H9 (cell line): ENCODE data around the gene LAMA3. TPM values are rescaled to one million over a fixed set of nuclear protein-coding genes. Genes with fewer than 3 reads are reported as not detected.

ENCODE experiments used
- DNase-seq: peaks from one replicate; pipeline ENCODE4 v3.0.0-alpha.2; 2017
- H2AFZ ChIP-seq: one replicate; pipeline ENCODE4 v1.6.1; 2013; ENCODE audit warnings: mild to moderate bottlenecking, low read length, control low read depth, moderate library complexity
- H2AK5ac ChIP-seq: 2 replicates; pipeline ENCODE4 v1.6.1; 2013; ENCODE audit warnings: low read length, control low read depth, mixed read lengths; ENCODE audit not compliant: insufficient read length
- H2BK120ac ChIP-seq: one replicate; pipeline ENCODE4 v1.6.1; 2013; ENCODE audit warnings: low read depth, mild to moderate bottlenecking, low read length, control low read depth, inconsistent platforms; ENCODE audit not compliant: poor library complexity, severe bottlenecking
- H2BK12ac ChIP-seq: 2 replicates; pipeline ENCODE4 v1.6.1; 2013; ENCODE audit warnings: low read length, control low read depth, mixed read lengths, low read depth; ENCODE audit not compliant: insufficient read length
- H2BK15ac ChIP-seq: 2 replicates; pipeline ENCODE4 v1.6.1; 2013; ENCODE audit warnings: low read depth, low read length, control low read depth
- H2BK20ac ChIP-seq: one replicate; pipeline ENCODE4 v1.6.1; 2013; ENCODE audit warnings: low read depth, mild to moderate bottlenecking, low read length, control low read depth, inconsistent platforms; ENCODE audit not compliant: poor library complexity, severe bottlenecking
- H2BK5ac ChIP-seq: 2 replicates; pipeline ENCODE4 v1.6.1; 2013; ENCODE audit warnings: low read length, control low read depth, mixed read lengths; ENCODE audit not compliant: insufficient read length
- H3K14ac ChIP-seq: 2 replicates; pipeline ENCODE4 v1.6.1; 2013; ENCODE audit warnings: low read length, control low read depth; ENCODE audit not compliant: insufficient read depth
- H3K18ac ChIP-seq: 2 replicates; pipeline ENCODE4 v1.6.1; 2013; ENCODE audit warnings: low read depth, mild to moderate bottlenecking, mixed read lengths, low read length, control low read depth; ENCODE audit not compliant: insufficient read length
- H3K23ac ChIP-seq: 2 replicates; pipeline ENCODE4 v1.6.1; 2013; ENCODE audit warnings: low read length, control low read depth, mixed read lengths, low read depth; ENCODE audit not compliant: insufficient read length
- H3K23me2 ChIP-seq: 2 replicates; pipeline ENCODE4 v1.6.1; 2013; ENCODE audit warnings: low read depth, mild to moderate bottlenecking, mixed read lengths, low read length, control low read depth; ENCODE audit not compliant: insufficient read length, poor library complexity, severe bottlenecking
- H3K27ac ChIP-seq: 2 replicates; pipeline ENCODE4 v1.5.1; 2013; ENCODE audit warnings: low read length, control low read depth, mixed read lengths, low read depth; ENCODE audit not compliant: insufficient read length
- H3K27me3 ChIP-seq: 2 replicates; pipeline ENCODE4 v1.6.1; 2013; ENCODE audit warnings: low read length, control low read depth, inconsistent platforms; ENCODE audit not compliant: insufficient read depth
- H3K4ac ChIP-seq: 2 replicates; pipeline ENCODE4 v1.6.1; 2013; ENCODE audit warnings: low read depth, mild to moderate bottlenecking, control low read depth, inconsistent platforms, low read length, moderate library complexity
- H3K4me1 ChIP-seq: 2 replicates; pipeline ENCODE4 v1.6.1; 2013; ENCODE audit warnings: low read length, control low read depth, inconsistent platforms; ENCODE audit not compliant: insufficient read depth
- H3K4me2 ChIP-seq: 2 replicates; pipeline ENCODE4 v1.6.1; 2013; ENCODE audit warnings: low read length, control low read depth, mixed read lengths; ENCODE audit not compliant: insufficient read length, insufficient read depth
- H3K56ac ChIP-seq: 2 replicates; pipeline ENCODE4 v1.6.1; 2013; ENCODE audit warnings: low read depth, mild to moderate bottlenecking, mixed read lengths, low read length, control low read depth; ENCODE audit not compliant: insufficient read length
- H3K79me1 ChIP-seq: 2 replicates; pipeline ENCODE4 v1.6.1; 2013; ENCODE audit warnings: low read depth, mild to moderate bottlenecking, moderate library complexity, low read length, control low read depth, inconsistent platforms; ENCODE audit not compliant: insufficient read depth, poor library complexity, severe bottlenecking
- H3K79me2 ChIP-seq: 2 replicates; pipeline ENCODE4 v1.6.1; 2013; ENCODE audit warnings: low read length, control low read depth, inconsistent platforms; ENCODE audit not compliant: insufficient read depth
- H3K9ac ChIP-seq: 2 replicates; pipeline ENCODE4 v1.6.1; 2013; ENCODE audit warnings: low read length, control low read depth, mixed read lengths; ENCODE audit not compliant: insufficient read length; ENCODE audit errors: extremely low read depth
- H3K9me3 ChIP-seq: one replicate; pipeline ENCODE4 v1.6.1; 2013; ENCODE audit warnings: low read depth, low read length, inconsistent platforms; ENCODE audit not compliant: control insufficient read depth
- H3T11ph ChIP-seq: one replicate; pipeline ENCODE4 v1.6.1; 2013; ENCODE audit warnings: mild to moderate bottlenecking, low read length, control low read depth, inconsistent platforms
- H4K20me1 ChIP-seq: one replicate; pipeline ENCODE4 v1.6.1; 2013; ENCODE audit not compliant: control insufficient read depth, insufficient read length, insufficient read depth
- H4K5ac ChIP-seq: 2 replicates; pipeline ENCODE4 v1.6.1; 2013; ENCODE audit warnings: low read depth, mild to moderate bottlenecking, mixed read lengths, low read length, control low read depth; ENCODE audit not compliant: insufficient read length
- H4K8ac ChIP-seq: replicated peaks from 2 replicates; pipeline ENCODE4 v1.6.1; 2013; ENCODE audit warnings: low read length, control low read depth, mixed read lengths, low read depth; ENCODE audit not compliant: insufficient read length
- H4K91ac ChIP-seq: 2 replicates; pipeline ENCODE4 v1.6.1; 2013; ENCODE audit warnings: low read depth, mild to moderate bottlenecking, moderate library complexity, mixed read lengths, low read length, control low read depth; ENCODE audit not compliant: insufficient read length
- H3K27ac Mint-ChIP-seq, 3 experiments: 2 replicates in 2 of 3; 3 replicates in 1 of 3; pipeline ENCODE4 v1.8.0; 2020 to 2021; ENCODE audit warnings: mixed read lengths in 3 of 3, mild to moderate bottlenecking in 1 of 3, moderate library complexity in 1 of 3
- H3K27me3 Mint-ChIP-seq: 2 replicates; pipeline ENCODE4 v1.8.0; 2021; ENCODE audit warnings: low read depth, mild to moderate bottlenecking, moderate library complexity, mixed read lengths
- H3K36me3 Mint-ChIP-seq, 3 experiments: 2 replicates in 2 of 3; 3 replicates in 1 of 3; pipeline ENCODE4 v1.8.0; 2020 to 2021; ENCODE audit warnings: low read depth in 3 of 3, mixed read lengths in 3 of 3; ENCODE audit not compliant: insufficient read depth in 1 of 3
- H3K4me1 Mint-ChIP-seq, 2 experiments: 2 replicates each; pipeline ENCODE4 v1.8.0; 2020; ENCODE audit warnings: mixed read lengths in 2 of 2
- H3K4me3 Mint-ChIP-seq, 2 experiments: 2 replicates in 1 of 2; 3 replicates in 1 of 2; pipeline ENCODE4 v1.8.0; 2020 to 2021; ENCODE audit warnings: mild to moderate bottlenecking in 2 of 2, mixed read lengths in 2 of 2, moderate library complexity in 1 of 2
- H3K9me3 Mint-ChIP-seq, 2 experiments: 2 replicates in 1 of 2; 3 replicates in 1 of 2; pipeline ENCODE4 v1.8.0; 2020; ENCODE audit warnings: mild to moderate bottlenecking in 2 of 2, mixed read lengths in 2 of 2, moderate library complexity in 1 of 2
- CTCF ChIP-seq: fragments of 200-600 bp; sonication (generic); conservative IDR thresholded peaks from 3 replicates; pipeline ENCODE4 v1.8.0; 2021; ENCODE audit warnings: antibody characterized with exemption, mild to moderate bottlenecking
- WGBS: extraction: QIAGEN DNeasy Blood & Tissue Kit; methylation state at CpG from one replicate; pipeline ENCODE4 v1.1.7; 2013; ENCODE audit warnings: missing lambda C conversion rate, low lambda C conversion rate, mixed read lengths; ENCODE audit not compliant: insufficient read length; ENCODE audit errors: extremely low coverage; 5-methylcytosine and 5-hydroxymethylcytosine counted together
- total RNA-seq: library from RNA; stranded (reverse); gene quantifications from 2 replicates; pipeline ENCODE4 v1.2.1, GENCODE V29; 2021

Gene LAMA3
- total RNA-seq, 1 experiment from 2014 or later = 0.33 TPM

GRCh38 chr18:23837591-23837990, 148.3 kb downstream of the LAMA3 start:
- Histone ChIP-seq H3K27ac (no peak overlapping the region), H3K14ac (no peak overlapping the region), H3K27me3 (no peaks in the 10 kb centered on the region), H3K23ac (no peak overlapping the region), H3K4ac (no peak overlapping the region), H3K56ac (no peak overlapping the region), H4K5ac (no peak overlapping the region), H2BK12ac (no peak overlapping the region), H3K79me1 (no peaks in the 10 kb centered on the region), H2BK120ac (no peak overlapping the region), H4K91ac (no peak overlapping the region), H3T11ph (no peak overlapping the region), H2BK5ac (no peak overlapping the region), H2AFZ (no peak overlapping the region), H2BK15ac (no peak overlapping the region), H2BK20ac (no peak overlapping the region), H3K23me2 (no peaks in the 10 kb centered on the region), H3K9me3 (no peaks in the 10 kb centered on the region), H3K4me1 (no peaks in the 10 kb centered on the region), H3K79me2 (no peaks in the 10 kb centered on the region), H3K9ac (no peak overlapping the region), H3K4me2 (no peak overlapping the region), H4K20me1 (no peaks in the 10 kb centered on the region), H4K8ac (no peak overlapping the region), H2AK5ac (no peak overlapping the region), H3K18ac (no peak overlapping the region)
- Mint-ChIP-seq H3K9me3 (no peaks in the 10 kb centered on the region), H3K4me3 (no peak overlapping the region), H3K27me3 (no peaks in the 10 kb centered on the region; the same call in 1 of the 2 replicates), H3K4me1 (no peaks in the 10 kb centered on the region; a peak in 1 of 4 replicates), H3K36me3 (no peaks in the 10 kb centered on the region), H3K27ac (no peak overlapping the region)
- no CpG with 5 or more reads among the region's 1 CpG for WGBS
- TF ChIP-seq CTCF = no peak
- no peak for DNase-seq
